Fibroblast of lung (primary cell): ENCODE data around the gene RNF150. TPM values are rescaled to one million over a fixed set of nuclear protein-coding genes. Genes with fewer than 3 reads are reported as not detected.

Source experiments
- DNase-seq, 2 donors: peaks; one replicate each; pipeline versions ENCODE4 v3.0.0 to v3.0.0-alpha.2; 2010; ENCODE audit warnings: low read depth in 2 of 2
- H2AFZ ChIP-seq: 2 replicates; pipeline ENCODE4 v1.5.1; 2012; ENCODE audit warnings: low read length, control low read depth, inconsistent platforms
- H3K27ac ChIP-seq: 2 replicates; pipeline ENCODE4 v1.5.1; 2011; ENCODE audit warnings: low read length, control low read depth; ENCODE audit not compliant: insufficient read depth
- H3K27me3 ChIP-seq: 2 replicates; pipeline ENCODE4 v1.5.1; 2011; ENCODE audit warnings: mild to moderate bottlenecking, low read length; ENCODE audit not compliant: control insufficient read depth, insufficient read depth
- H3K36me3 ChIP-seq: 2 replicates; pipeline ENCODE4 v1.5.1; 2011; ENCODE audit warnings: low read length; ENCODE audit not compliant: control insufficient read depth, insufficient read depth
- H3K4me1 ChIP-seq: 2 replicates; pipeline ENCODE4 v1.5.1; 2011; ENCODE audit warnings: low read length; ENCODE audit not compliant: control insufficient read depth, insufficient read depth; ENCODE audit errors: extremely low read depth
- H3K4me2 ChIP-seq: 2 replicates; pipeline ENCODE4 v1.5.1; 2011; ENCODE audit warnings: low read length, control low read depth; ENCODE audit not compliant: insufficient read depth; ENCODE audit errors: extremely low read depth
- H3K4me3 ChIP-seq, 4 experiments: fragments of 200-600 bp in 1 of 4; sonication (generic) in 1 of 4; replicated peaks in 1 of 4; 2 replicates each; pipeline ENCODE4 v1.5.1; 2011 to 2016; ENCODE audit warnings: low read length in 4 of 4, low read depth in 3 of 4, mild to moderate bottlenecking in 3 of 4, control low read depth in 2 of 4, inconsistent platforms in 1 of 4, mixed read lengths in 1 of 4; ENCODE audit not compliant: insufficient read depth in 1 of 4; ENCODE audit errors: control extremely low read depth in 1 of 4
- H3K79me2 ChIP-seq: 2 replicates; pipeline ENCODE4 v1.5.1; 2012; ENCODE audit warnings: mild to moderate bottlenecking, low read length, inconsistent platforms; ENCODE audit not compliant: control insufficient read depth, insufficient read depth
- H3K9ac ChIP-seq: 2 replicates; pipeline ENCODE4 v1.5.1; 2011; ENCODE audit warnings: mild to moderate bottlenecking, low read length, control low read depth; ENCODE audit not compliant: insufficient read depth
- H3K9me3 ChIP-seq: 2 replicates; pipeline ENCODE4 v1.5.1; 2012; ENCODE audit warnings: low read depth, low read length; ENCODE audit not compliant: control insufficient read depth, insufficient read depth
- H4K20me1 ChIP-seq: 2 replicates; pipeline ENCODE4 v1.5.1; 2011; ENCODE audit warnings: low read length; ENCODE audit not compliant: control insufficient read depth, insufficient read depth; ENCODE audit errors: extremely low read depth
- CTCF ChIP-seq, 2 donors: IDR thresholded peaks in 1 of 2; conservative IDR thresholded peaks in 1 of 2; 1 replicate in 1 of 2; 2 replicates in 1 of 2; pipeline ENCODE4 v1.5.1; 2011 to 2012; ENCODE audit warnings: low read length in 2 of 2, control low read depth in 1 of 2, inconsistent platforms in 1 of 2, low read depth in 1 of 2, mild to moderate bottlenecking in 1 of 2
- EZH2 ChIP-seq: IDR thresholded peaks from 2 replicates; pipeline ENCODE4 v1.5.1; 2012; ENCODE audit warnings: low read length, control low read depth, mild to moderate bottlenecking; ENCODE audit errors: missing control alignments
- polyA plus RNA-seq, 2 donors: library from polyadenylated mRNA; depleted of rRNA in 1 of 2; stranded (reverse) in 1 of 2; unstranded in 1 of 2; fragments of >200 nt; gene quantifications; 2 replicates each; pipeline ENCODE4 v1.2.1, GENCODE V29; 2011 to 2012; ENCODE audit warnings: missing spikeins in 1 of 2
- total RNA-seq: library from RNA; depleted of rRNA; stranded (reverse); fragments of >200 nt; gene quantifications from 2 replicates; pipeline ENCODE4 v1.2.1, GENCODE V29; 2014

RNF150 gene
- total and polyA plus RNA-seq, 2 donors (not counting 1 experiment from before 2014, with no cell fraction given), result 0.66 to 5.6 TPM

GRCh38 chr4:140851804-140852203 lies 281.5 kb downstream of the RNF150 start:
- no peaks in the 10 kb centered on the region for H3K9me3 ChIP-seq
- H2AFZ ChIP-seq, result no peak overlapping the region
- no peak overlapping the region for H3K27ac ChIP-seq
- no peaks in the 10 kb centered on the region for H3K79me2 ChIP-seq
- no peak overlapping the region for H3K4me3 ChIP-seq
- no peaks in the 10 kb centered on the region for H4K20me1 ChIP-seq
- DNase-seq, result no peak
- no peak overlapping the region for H3K9ac ChIP-seq
- H3K4me1 ChIP-seq, result no peaks in the 10 kb centered on the region
- H3K36me3 ChIP-seq, result no peaks in the 10 kb centered on the region
- no peak overlapping the region for H3K4me2 ChIP-seq
- TF ChIP-seq EZH2, result no peak
- TF ChIP-seq CTCF (conservative IDR thresholded peaks at IDR 0.05 in 1 of 2, IDR thresholded peaks at IDR 0.05 in 1 of 2; ENCODE audit: low read depth in 1 of 2, low read length in 2 of 2), result no peak
- no peaks in the 10 kb centered on the region for H3K27me3 ChIP-seq

- no peaks in the 10 kb centered on the region for H3K4me1 ChIP-seq
- H3K4me2 ChIP-seq, result no peak overlapping the region
- H2AFZ ChIP-seq, result no peak overlapping the region
- peak; percentile 67 to 84 for TF ChIP-seq CTCF (conservative IDR thresholded peaks at IDR 0.05 in 1 of 2, IDR thresholded peaks at IDR 0.05 in 1 of 2; ENCODE audit: low read depth in 1 of 2, low read length in 2 of 2)
- TF ChIP-seq EZH2, result no peak
- peak; percentile 43 to 81 for DNase-seq
- no peaks in the 10 kb centered on the region for H3K9me3 ChIP-seq
- H3K27me3 ChIP-seq, result no peaks in the 10 kb centered on the region
- H3K4me3 ChIP-seq, result no peak overlapping the region
- no peaks in the 10 kb centered on the region for H4K20me1 ChIP-seq
- no peak overlapping the region for H3K27ac ChIP-seq
- no peaks in the 10 kb centered on the region for H3K79me2 ChIP-seq
- no peaks in the 10 kb centered on the region for H3K36me3 ChIP-seq
- no peak overlapping the region for H3K9ac ChIP-seq
Measured at GRCh38 chr4:140851032-140851636, 282.1 kb downstream of the RNF150 start.

GRCh38 chr4:140849526-140849925 lies 283.7 kb downstream of the RNF150 start:
- H3K79me2 ChIP-seq, result no peaks in the 10 kb centered on the region
- H3K4me3 ChIP-seq, result no peak overlapping the region
- no peak overlapping the region for H2AFZ ChIP-seq
- H3K9me3 ChIP-seq, result no peaks in the 10 kb centered on the region
- H3K36me3 ChIP-seq, result no peaks in the 10 kb centered on the region
- no peak overlapping the region for H3K4me2 ChIP-seq
- no peak overlapping the region for H3K27ac ChIP-seq
- no peak for TF ChIP-seq CTCF (conservative IDR thresholded peaks at IDR 0.05 in 1 of 2, IDR thresholded peaks at IDR 0.05 in 1 of 2; ENCODE audit: low read depth in 1 of 2, low read length in 2 of 2)
- no peaks in the 10 kb centered on the region for H3K27me3 ChIP-seq
- no peaks in the 10 kb centered on the region for H4K20me1 ChIP-seq
- no peaks in the 10 kb centered on the region for H3K4me1 ChIP-seq
- H3K9ac ChIP-seq, result no peak overlapping the region
- DNase-seq, result no peak
